HL-60 (cell line): ENCODE results near the gene BPTF.

Source experiments
- GABPA ChIP-seq: IDR thresholded peaks from 2 replicates; pipeline ENCODE4 v1.6.1; 2012; ENCODE audit warnings: low read depth
- POLR2AphosphoS5 ChIP-seq: IDR thresholded peaks from 2 replicates; pipeline ENCODE4 v1.6.1; 2012; ENCODE audit warnings: low read depth
- REST ChIP-seq: IDR thresholded peaks from 2 replicates; pipeline ENCODE4 v1.6.1; 2012; ENCODE audit warnings: low read depth; ENCODE audit not compliant: insufficient replicate concordance
- TF ChIP-seq, protein P1 (sequence below): IDR thresholded peaks from one replicate; pipeline ENCODE4 v1.5.1; 2011; ENCODE audit warnings: low read length, control low read depth, inconsistent platforms; ENCODE audit not compliant: insufficient read depth

DNA sequence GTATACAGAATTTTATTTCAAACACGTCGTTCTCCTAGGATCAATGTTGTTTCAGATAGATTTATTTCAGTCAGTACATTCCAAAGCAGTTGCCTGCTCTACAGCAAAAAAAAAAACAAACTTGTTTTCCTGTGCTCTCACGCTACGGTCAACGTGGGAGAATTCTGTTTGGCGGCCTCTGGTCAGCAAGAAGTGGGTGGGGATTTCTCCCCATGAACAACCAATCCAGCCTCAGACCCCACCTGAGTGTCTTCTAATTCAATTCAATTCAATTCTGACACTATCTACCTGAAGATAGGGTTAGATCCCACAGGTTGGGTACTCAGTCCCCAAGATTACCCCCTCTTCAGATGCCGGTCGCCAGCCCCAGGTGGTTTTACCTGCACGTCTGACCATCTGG is 148.9 kb downstream of the BPTF start:
- TF ChIP-seq, protein P1, sequence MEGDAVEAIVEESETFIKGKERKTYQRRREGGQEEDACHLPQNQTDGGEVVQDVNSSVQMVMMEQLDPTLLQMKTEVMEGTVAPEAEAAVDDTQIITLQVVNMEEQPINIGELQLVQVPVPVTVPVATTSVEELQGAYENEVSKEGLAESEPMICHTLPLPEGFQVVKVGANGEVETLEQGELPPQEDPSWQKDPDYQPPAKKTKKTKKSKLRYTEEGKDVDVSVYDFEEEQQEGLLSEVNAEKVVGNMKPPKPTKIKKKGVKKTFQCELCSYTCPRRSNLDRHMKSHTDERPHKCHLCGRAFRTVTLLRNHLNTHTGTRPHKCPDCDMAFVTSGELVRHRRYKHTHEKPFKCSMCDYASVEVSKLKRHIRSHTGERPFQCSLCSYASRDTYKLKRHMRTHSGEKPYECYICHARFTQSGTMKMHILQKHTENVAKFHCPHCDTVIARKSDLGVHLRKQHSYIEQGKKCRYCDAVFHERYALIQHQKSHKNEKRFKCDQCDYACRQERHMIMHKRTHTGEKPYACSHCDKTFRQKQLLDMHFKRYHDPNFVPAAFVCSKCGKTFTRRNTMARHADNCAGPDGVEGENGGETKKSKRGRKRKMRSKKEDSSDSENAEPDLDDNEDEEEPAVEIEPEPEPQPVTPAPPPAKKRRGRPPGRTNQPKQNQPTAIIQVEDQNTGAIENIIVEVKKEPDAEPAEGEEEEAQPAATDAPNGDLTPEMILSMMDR, result no peak
- no peak for TF ChIP-seq POLR2AphosphoS5
- TF ChIP-seq REST, result no peak
- TF ChIP-seq GABPA, result no peak
